ENCODE measurements around the gene OTUD5. TPM values are rescaled to one million over a fixed set of nuclear protein-coding genes. Genes with fewer than 3 reads are reported as not detected.

The OTUD5 gene
- total and polyA plus RNA-seq, 7 donors, result 22.4 to 41.4 (median 35.3) TPM

DNA sequence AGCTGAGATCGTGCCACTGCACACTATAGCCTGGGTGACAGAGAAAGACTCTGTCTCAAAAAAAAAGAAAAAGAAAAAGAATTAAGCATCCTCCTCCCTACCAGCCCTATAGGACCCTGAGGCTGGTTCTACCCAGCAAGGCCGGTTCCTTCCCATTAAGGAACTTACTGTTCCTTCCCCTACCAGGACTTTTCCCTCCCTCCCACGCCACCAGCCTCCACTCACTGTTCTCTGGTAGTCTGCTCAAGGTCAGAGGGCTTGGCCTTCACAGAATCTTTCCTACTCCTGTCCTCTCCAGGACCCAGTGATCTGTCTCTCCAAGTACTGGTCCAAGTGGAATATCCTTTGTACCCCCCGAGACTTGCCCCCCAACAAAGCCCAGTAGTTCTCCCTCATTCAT lies 43.2 kb upstream of the OTUD5 start:
- no peak overlapping the region for H3K4me3 ChIP-seq
- H3K9me3 ChIP-seq, result no peaks in the 10 kb centered on the region
- peaks cover 0 to 9% (median 6%) of the 10 kb centered on the region in 4 donors for H3K4me1 ChIP-seq
- no peak overlapping the region for H3K27ac ChIP-seq
- intact Hi-C loops (cut with DNase I), result loop anchor here (5.0 to 10.0 kb wide), 2 partner anchors 37 to 104 kb away; no protein-coding TSS in a partner anchor
- H3K27me3 ChIP-seq, result no peaks in the 10 kb centered on the region
- DNase-seq, result no peak
- 97 to 99% methylated on average over 4 of the region's 4 CpGs for WGBS, 2 donors
- peaks cover 0 to 8% (median 0%) of the 10 kb centered on the region in 4 donors for H3K36me3 ChIP-seq
- TF ChIP-seq, protein P1, sequence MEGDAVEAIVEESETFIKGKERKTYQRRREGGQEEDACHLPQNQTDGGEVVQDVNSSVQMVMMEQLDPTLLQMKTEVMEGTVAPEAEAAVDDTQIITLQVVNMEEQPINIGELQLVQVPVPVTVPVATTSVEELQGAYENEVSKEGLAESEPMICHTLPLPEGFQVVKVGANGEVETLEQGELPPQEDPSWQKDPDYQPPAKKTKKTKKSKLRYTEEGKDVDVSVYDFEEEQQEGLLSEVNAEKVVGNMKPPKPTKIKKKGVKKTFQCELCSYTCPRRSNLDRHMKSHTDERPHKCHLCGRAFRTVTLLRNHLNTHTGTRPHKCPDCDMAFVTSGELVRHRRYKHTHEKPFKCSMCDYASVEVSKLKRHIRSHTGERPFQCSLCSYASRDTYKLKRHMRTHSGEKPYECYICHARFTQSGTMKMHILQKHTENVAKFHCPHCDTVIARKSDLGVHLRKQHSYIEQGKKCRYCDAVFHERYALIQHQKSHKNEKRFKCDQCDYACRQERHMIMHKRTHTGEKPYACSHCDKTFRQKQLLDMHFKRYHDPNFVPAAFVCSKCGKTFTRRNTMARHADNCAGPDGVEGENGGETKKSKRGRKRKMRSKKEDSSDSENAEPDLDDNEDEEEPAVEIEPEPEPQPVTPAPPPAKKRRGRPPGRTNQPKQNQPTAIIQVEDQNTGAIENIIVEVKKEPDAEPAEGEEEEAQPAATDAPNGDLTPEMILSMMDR (IDR thresholded peaks at IDR 0.05), result no peak
- TF ChIP-seq POLR2AphosphoS5 (IDR thresholded peaks at IDR 0.05), result no peak
- TF ChIP-seq POLR2A (IDR thresholded peaks at IDR 0.05), result no peak
- no peak for TF ChIP-seq EP300 (IDR thresholded peaks at IDR 0.05)

DNA sequence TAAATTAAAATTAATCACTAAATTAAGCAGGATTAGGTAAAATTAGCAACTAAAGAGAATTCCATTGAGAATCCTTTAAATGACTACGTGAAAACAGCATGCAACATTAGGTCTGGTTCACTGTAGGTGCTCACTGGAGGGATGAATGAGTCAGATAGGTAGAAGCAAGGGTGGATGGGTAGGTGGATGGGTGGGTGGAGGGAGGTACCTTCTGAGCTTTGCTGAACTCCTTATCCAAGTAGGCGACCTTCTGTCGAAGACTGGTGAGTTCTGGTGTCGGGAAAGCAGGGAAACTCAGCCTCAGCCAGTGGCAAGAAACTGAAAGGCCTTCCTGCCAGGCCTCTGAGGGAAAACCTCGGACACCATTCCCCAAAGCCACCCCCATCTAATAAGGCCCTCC lies 41.6 kb upstream of the OTUD5 start:
- Histone ChIP-seq H3K27me3 (no peaks in the 10 kb centered on the region), H3K4me3 (no peak overlapping the region), H3K36me3 (peaks cover 0 to 8% (median 2%) of the 10 kb centered on the region in 4 donors), H3K4me1 (peaks cover 0 to 9% (median 6%) of the 10 kb centered on the region in 4 donors), H3K27ac (no peak overlapping the region), H3K9me3 (no peaks in the 10 kb centered on the region)
- TF ChIP-seq EP300 (IDR thresholded peaks at IDR 0.05) (no peak), POLR2A (IDR thresholded peaks at IDR 0.05) (no peak), POLR2AphosphoS5 (IDR thresholded peaks at IDR 0.05) (no peak)
- TF ChIP-seq, protein P1 (IDR thresholded peaks at IDR 0.05), result no peak
- 91 to 96% methylated on average over 5 of the region's 5 CpGs for WGBS, 2 donors
- intact Hi-C loops (cut with DNase I), result no loop called here
- no peak for DNase-seq

DNA sequence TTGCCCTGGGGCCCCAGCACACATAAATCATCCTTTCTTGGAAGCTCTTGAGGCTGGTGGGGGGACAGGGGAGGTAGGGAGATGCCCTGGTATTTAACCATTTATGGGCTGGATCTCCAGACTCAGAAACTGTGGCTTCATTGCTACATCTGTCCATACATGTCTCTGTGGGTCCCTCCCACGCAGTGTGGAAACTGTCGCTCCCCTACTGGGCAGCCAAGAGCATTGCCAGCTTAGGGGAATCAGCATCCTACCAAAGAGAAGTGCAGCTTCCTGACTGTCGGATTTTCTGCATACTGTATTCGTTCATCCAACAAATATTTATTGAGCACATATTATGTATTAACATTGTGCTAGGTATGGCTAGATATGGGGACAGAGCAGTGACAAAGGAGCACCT lies 41.0 kb upstream of the OTUD5 start:
- WGBS, 2 donors, result 91 to 94% methylated on average over 4 of the region's 4 CpGs
- no peak overlapping the region for H3K4me3 ChIP-seq
- peaks cover 0 to 9% (median 6%) of the 10 kb centered on the region in 4 donors for H3K4me1 ChIP-seq
- H3K9me3 ChIP-seq, result no peaks in the 10 kb centered on the region
- intact Hi-C loops (cut with DNase I), result no loop called here
- TF ChIP-seq, protein P1 (IDR thresholded peaks at IDR 0.05), result no peak
- no peak for TF ChIP-seq POLR2AphosphoS5 (IDR thresholded peaks at IDR 0.05)
- no peak for TF ChIP-seq EP300 (IDR thresholded peaks at IDR 0.05)
- DNase-seq, result no peak
- H3K27ac ChIP-seq, result no peak overlapping the region
- peaks cover 0 to 9% (median 2%) of the 10 kb centered on the region in 4 donors for H3K36me3 ChIP-seq
- no peaks in the 10 kb centered on the region for H3K27me3 ChIP-seq

DNA sequence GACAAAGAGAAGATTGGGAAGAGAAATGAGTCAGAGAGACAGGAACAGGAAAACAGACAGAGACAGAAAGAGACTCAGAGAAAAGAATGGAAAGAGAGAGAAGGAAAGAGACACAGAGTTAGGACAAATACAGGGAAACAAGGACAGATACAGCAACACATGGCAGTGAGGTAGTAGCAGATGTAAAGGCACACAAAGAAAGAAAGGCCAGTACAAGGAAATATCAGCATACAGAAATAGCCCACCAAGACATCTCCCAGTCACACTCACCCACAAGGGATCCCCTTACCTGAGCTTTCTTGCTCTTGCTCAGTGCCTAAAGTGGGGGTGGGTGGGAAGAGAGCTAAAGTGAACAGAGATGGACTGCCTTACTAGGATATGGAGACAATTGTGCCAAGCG lies 40.5 kb upstream of the OTUD5 start:
- H3K9me3 ChIP-seq, result no peaks in the 10 kb centered on the region
- H3K4me3 ChIP-seq, result no peak overlapping the region
- DNase-seq, result no peak
- H3K27me3 ChIP-seq, result no peaks in the 10 kb centered on the region
- H3K4me1 ChIP-seq, result peaks cover 0 to 9% (median 6%) of the 10 kb centered on the region in 4 donors
- no peak overlapping the region for H3K27ac ChIP-seq
- 88% methylated on average over 1 of the region's 1 CpG for WGBS, 2 donors
- intact Hi-C loops (cut with DNase I), result no loop called here
- H3K36me3 ChIP-seq, result peaks cover 0 to 15% (median 4%) of the 10 kb centered on the region in 4 donors
- TF ChIP-seq POLR2AphosphoS5 (IDR thresholded peaks at IDR 0.05), result no peak
- no peak for TF ChIP-seq EP300 (IDR thresholded peaks at IDR 0.05)
- TF ChIP-seq POLR2A (IDR thresholded peaks at IDR 0.05), result no peak
- TF ChIP-seq, protein P1 (IDR thresholded peaks at IDR 0.05), result no peak

DNA sequence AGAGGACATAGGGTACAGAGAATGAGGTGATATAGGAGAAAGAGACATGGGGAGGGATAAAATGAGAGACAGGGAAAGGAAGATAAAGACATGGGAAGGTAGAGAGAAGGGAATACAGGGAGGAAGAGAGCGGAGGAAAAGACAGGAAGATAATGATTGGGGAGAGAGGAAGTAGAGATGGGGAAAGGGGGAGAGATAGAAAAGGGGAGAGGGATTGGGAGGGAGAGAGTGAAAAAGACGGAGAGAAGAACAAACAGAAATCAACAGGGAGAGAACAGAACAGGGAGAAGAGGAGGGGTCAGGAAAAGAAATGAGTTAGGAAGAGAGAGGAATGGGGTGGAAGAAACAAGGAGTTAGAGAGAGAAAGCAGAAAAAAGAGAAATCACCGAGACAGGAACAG lies 40.0 kb upstream of the OTUD5 start:
- 95 to 96% methylated on average over 3 of the region's 3 CpGs for WGBS, 2 donors
- DNase-seq, result no peak
- H3K4me3 ChIP-seq, result no peak overlapping the region
- no peak for TF ChIP-seq POLR2A (IDR thresholded peaks at IDR 0.05)
- TF ChIP-seq EP300 (IDR thresholded peaks at IDR 0.05), result no peak
- TF ChIP-seq POLR2AphosphoS5 (IDR thresholded peaks at IDR 0.05), result no peak
- TF ChIP-seq, protein P1 (IDR thresholded peaks at IDR 0.05), result no peak
- intact Hi-C loops (cut with DNase I), result no loop called here
- peaks cover 0 to 18% (median 4%) of the 10 kb centered on the region in 4 donors for H3K36me3 ChIP-seq
- H3K27me3 ChIP-seq, result no peaks in the 10 kb centered on the region
- H3K9me3 ChIP-seq, result no peaks in the 10 kb centered on the region
- peaks cover 0 to 9% (median 6%) of the 10 kb centered on the region in 4 donors for H3K4me1 ChIP-seq
- no peak overlapping the region for H3K27ac ChIP-seq
